ENCODE results near the gene CCDC187. TPM values are rescaled to one million over a fixed set of nuclear protein-coding genes. Genes with fewer than 3 reads are reported as not detected.

Gene CCDC187
- total and polyA plus RNA-seq, 8 donors = 0.12 to 2.8 (median 0.45) TPM; not detected in 1

DNA sequence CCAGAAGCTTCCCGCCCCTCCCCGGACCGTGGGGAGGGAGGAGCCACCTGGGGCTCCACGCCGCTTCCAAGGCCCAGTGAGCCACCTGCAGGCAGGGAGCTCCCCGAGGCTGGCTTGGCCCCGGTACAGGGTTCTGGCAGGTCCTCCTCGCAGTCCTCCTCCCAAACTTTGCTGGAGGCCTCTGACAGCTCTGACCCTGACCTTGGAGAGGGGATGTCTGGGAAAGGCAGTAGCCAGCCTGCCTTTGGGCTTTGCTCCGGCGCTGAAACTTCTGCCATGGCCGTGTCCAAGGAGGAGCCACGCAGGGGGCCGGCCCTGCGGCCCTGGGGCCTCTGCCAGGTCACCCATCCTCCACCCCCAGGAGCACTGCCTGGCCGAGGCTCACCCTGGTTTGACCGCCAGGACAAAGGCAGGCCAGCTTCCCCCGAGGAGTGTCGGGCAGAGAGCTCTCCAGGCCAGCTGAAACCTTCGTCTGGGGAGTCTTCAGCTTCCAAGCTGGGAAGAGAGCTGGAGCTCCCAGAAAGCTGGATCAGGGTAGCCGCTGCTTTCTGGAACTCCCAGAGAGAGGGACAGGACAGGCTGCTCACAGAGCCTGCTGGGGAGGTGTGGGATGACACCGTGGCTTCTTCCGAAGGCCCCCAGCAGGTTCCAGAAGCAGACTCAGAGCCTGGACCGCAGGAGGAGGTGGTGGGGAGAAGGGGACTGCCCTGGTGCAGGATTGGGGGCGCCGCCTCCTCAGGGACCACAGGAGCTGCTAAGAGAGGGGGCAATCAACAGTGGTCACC lies 49.3 kb downstream of the CCDC187 start:
- H3K4me1 ChIP-seq = no peaks in the 10 kb centered on the region
- H3K36me3 ChIP-seq = no peaks in the 10 kb centered on the region
- TF ChIP-seq POLR2A (IDR thresholded peaks at IDR 0.05) = no peak
- TF ChIP-seq, protein P1, sequence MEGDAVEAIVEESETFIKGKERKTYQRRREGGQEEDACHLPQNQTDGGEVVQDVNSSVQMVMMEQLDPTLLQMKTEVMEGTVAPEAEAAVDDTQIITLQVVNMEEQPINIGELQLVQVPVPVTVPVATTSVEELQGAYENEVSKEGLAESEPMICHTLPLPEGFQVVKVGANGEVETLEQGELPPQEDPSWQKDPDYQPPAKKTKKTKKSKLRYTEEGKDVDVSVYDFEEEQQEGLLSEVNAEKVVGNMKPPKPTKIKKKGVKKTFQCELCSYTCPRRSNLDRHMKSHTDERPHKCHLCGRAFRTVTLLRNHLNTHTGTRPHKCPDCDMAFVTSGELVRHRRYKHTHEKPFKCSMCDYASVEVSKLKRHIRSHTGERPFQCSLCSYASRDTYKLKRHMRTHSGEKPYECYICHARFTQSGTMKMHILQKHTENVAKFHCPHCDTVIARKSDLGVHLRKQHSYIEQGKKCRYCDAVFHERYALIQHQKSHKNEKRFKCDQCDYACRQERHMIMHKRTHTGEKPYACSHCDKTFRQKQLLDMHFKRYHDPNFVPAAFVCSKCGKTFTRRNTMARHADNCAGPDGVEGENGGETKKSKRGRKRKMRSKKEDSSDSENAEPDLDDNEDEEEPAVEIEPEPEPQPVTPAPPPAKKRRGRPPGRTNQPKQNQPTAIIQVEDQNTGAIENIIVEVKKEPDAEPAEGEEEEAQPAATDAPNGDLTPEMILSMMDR (IDR thresholded peaks at IDR 0.05) = no peak
- TF ChIP-seq POLR2AphosphoS5 (IDR thresholded peaks at IDR 0.05) = no peak
- no peak for TF ChIP-seq EP300 (IDR thresholded peaks at IDR 0.05)
- H3K27me3 ChIP-seq = peaks cover 0 to 64% (median 8%) of the 10 kb centered on the region in 3 donors
- H3K27ac ChIP-seq = no peak overlapping the region
- intact Hi-C loops (cut with DNase I; ENCODE audit: low total_unique reads) = no loop called here
- DNase-seq = no peak
- H3K9me3 ChIP-seq = no peaks in the 10 kb centered on the region
- no peak overlapping the region for H3K4me3 ChIP-seq
- 58 to 70% (median 65%) methylated on average over 14 to 25 of the region's 25 CpGs for WGBS, 5 donors

DNA sequence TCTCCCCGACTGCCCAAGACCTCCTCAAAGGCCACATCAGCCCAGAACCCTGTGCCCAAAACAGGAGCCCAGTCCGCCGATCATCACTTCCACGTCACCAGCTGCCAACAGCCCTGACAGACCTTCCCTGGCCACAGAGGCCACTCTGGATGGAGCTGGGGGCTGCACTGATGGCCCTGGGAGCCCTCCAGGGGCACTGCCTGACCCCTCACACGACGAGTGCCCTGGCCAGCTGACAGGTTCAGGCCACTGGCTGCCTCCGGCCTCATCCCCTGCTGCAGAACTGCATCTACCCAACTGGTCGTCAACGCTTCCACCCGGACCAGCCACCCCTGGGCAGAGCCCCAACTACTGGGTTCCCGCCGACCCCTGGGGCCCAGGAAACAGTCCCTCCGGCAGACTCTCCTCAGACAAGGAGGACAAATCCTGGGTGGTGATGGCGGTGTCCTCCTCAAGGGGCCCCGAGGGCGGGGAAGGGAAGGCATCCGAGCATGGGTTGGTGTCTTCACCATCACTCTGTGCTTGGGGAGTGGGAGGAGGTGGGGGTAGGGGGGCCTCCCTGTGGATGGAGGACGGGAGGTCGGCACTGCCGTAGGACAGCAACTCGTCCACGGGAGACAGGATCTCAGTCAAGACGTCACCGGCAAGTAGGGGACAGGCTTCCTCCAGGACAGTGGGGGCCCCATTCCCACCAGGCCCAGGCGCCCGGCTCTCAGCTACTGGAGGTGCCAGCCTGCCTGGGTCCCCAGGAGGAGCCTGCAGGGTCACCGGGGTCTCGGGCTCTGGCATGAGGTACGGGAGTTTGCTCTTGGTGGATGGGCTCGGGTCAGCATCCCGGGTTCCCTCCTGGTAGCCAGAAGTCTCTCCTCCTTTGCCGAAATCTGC lies 50.4 kb downstream of the CCDC187 start:
- Histone ChIP-seq H3K27me3 (peaks cover 0 to 59% (median 8%) of the 10 kb centered on the region in 3 donors), H3K4me1 (no peaks in the 10 kb centered on the region), H3K27ac (no peak overlapping the region), H3K4me3 (no peak overlapping the region), H3K36me3 (no peaks in the 10 kb centered on the region), H3K9me3 (no peaks in the 10 kb centered on the region)
- 74 to 81% (median 77%) methylated on average over 17 to 32 of the region's 32 CpGs for WGBS, 5 donors
- intact Hi-C loops (cut with DNase I; ENCODE audit: low total_unique reads) = no loop called here
- TF ChIP-seq POLR2A (IDR thresholded peaks at IDR 0.05) (no peak), EP300 (IDR thresholded peaks at IDR 0.05) (no peak), POLR2AphosphoS5 (IDR thresholded peaks at IDR 0.05) (no peak)
- TF ChIP-seq, protein P1 (IDR thresholded peaks at IDR 0.05) = no peak
- no peak for DNase-seq

GRCh38 chr9:136252846-136253245 lies 51.0 kb downstream of the CCDC187 start:
- Histone ChIP-seq H3K27ac (no peak overlapping the region), H3K9me3 (no peaks in the 10 kb centered on the region), H3K4me1 (no peaks in the 10 kb centered on the region), H3K27me3 (peaks cover 0 to 54% (median 8%) of the 10 kb centered on the region in 3 donors), H3K36me3 (no peaks in the 10 kb centered on the region), H3K4me3 (no peak overlapping the region)
- 80 to 87% (median 84%) methylated on average over 4 to 10 of the region's 10 CpGs for WGBS, 5 donors
- DNase-seq = no peak
- TF ChIP-seq POLR2A (IDR thresholded peaks at IDR 0.05) (no peak), EP300 (IDR thresholded peaks at IDR 0.05) (no peak)
- TF ChIP-seq, protein P1 (IDR thresholded peaks at IDR 0.05) = no peak
- intact Hi-C loops (cut with DNase I; ENCODE audit: low total_unique reads) = no loop called here

GRCh38 chr9:136252281-136252680 lies 51.6 kb downstream of the CCDC187 start:
- 90 to 96% (median 92%) methylated on average over 19 to 29 of the region's 29 CpGs for WGBS, 5 donors
- intact Hi-C loops (cut with DNase I; ENCODE audit: low total_unique reads) = no loop called here
- TF ChIP-seq POLR2A (IDR thresholded peaks at IDR 0.05) (no peak), EP300 (IDR thresholded peaks at IDR 0.05) (no peak), POLR2AphosphoS5 (IDR thresholded peaks at IDR 0.05) (no peak)
- TF ChIP-seq, protein P1 (IDR thresholded peaks at IDR 0.05) = no peak
- Histone ChIP-seq H3K36me3 (no peaks in the 10 kb centered on the region), H3K9me3 (no peaks in the 10 kb centered on the region), H3K27me3 (peaks cover 0 to 48% (median 8%) of the 10 kb centered on the region in 3 donors), H3K27ac (no peak overlapping the region), H3K4me1 (no peaks in the 10 kb centered on the region), H3K4me3 (no peak overlapping the region)
- DNase-seq = no peak
